Left lung (tissue), 10 donors: ENCODE results near the gene ROR2. TPM values are rescaled to one million over a fixed set of nuclear protein-coding genes. Genes with fewer than 3 reads are reported as not detected.

ENCODE experiments used
- ATAC-seq: fragments of 200-7000 bp; cut with Tn5 transposase; one replicate; pipeline ENCODE4 v1.9.1; 2020; ENCODE audit warnings: moderate library complexity
- DNase-seq, 4 donors: peaks; one replicate each; pipeline ENCODE4 v3.0.0-alpha.2; 2013 to 2020
- H3K27ac ChIP-seq, 2 donors: fragments of 200-600 bp; sonication (generic) in 1 of 2; one replicate each; pipeline versions ENCODE4 v1.5.0 to v1.8.0; 2020 to 2021
- H3K27me3 ChIP-seq, 2 donors: fragments of 200-600 bp; sonication (generic) in 1 of 2; one replicate each; pipeline versions ENCODE4 v1.5.0 to v1.8.0; 2020 to 2021
- H3K36me3 ChIP-seq, 2 donors: fragments of 200-600 bp; sonication (generic) in 1 of 2; one replicate each; pipeline versions ENCODE4 v1.5.0 to v1.8.0; 2020 to 2021
- H3K4me1 ChIP-seq, 2 donors: fragments of 200-600 bp; one replicate each; pipeline ENCODE4 v1.8.0; 2021
- H3K4me3 ChIP-seq, 2 donors: fragments of 200-600 bp; sonication (generic) in 1 of 2; one replicate each; pipeline versions ENCODE4 v1.5.0 to v1.8.0; 2020 to 2021; ENCODE audit warnings: mild to moderate bottlenecking in 1 of 2
- H3K9me3 ChIP-seq, 2 donors: fragments of 200-600 bp; sonication (generic) in 1 of 2; one replicate each; pipeline versions ENCODE4 v1.5.0 to v1.8.0; 2020 to 2021
- intact Hi-C, 2 donors: fragments of 100-400 bp; cut with DNase I; formaldehyde crosslinking; loops; one replicate each; pipeline versions ENCODE4 v1.11.2 to v1.14.2; 2022
- polyA plus RNA-seq, 6 donors: library from polyadenylated mRNA; unstranded; fragments of 120-200 nt; gene quantifications; one replicate each; pipeline ENCODE4 v1.2.1, GENCODE V29; 2013; ENCODE audit not compliant: insufficient read length in 6 of 6
- total RNA-seq, 2 donors: library from RNA; stranded (reverse); fragmentation: NEBNext Ultra II Directional; extraction: Animal tissue kit (Norgen Biotek cat#: 25700); gene quantifications; one replicate each; pipeline ENCODE4 v1.2.1, GENCODE V29; 2021
- TF ChIP-seq, protein P1 (sequence below), 2 donors: fragments of 200-600 bp; sonication (generic) in 1 of 2; IDR thresholded peaks; one replicate each; pipeline versions ENCODE4 v1.5.0 to v1.8.0; 2021; ENCODE audit warnings: antibody characterized with exemption in 2 of 2
- donor health status: DM: no; HTN: yes; CAD: no.
- donor health status: DM: no; HTN: no; CAD: no.

The ROR2 gene
- total and polyA plus RNA-seq, 8 donors: 11.5 to 36.5 (median 29.7) TPM

DNA sequence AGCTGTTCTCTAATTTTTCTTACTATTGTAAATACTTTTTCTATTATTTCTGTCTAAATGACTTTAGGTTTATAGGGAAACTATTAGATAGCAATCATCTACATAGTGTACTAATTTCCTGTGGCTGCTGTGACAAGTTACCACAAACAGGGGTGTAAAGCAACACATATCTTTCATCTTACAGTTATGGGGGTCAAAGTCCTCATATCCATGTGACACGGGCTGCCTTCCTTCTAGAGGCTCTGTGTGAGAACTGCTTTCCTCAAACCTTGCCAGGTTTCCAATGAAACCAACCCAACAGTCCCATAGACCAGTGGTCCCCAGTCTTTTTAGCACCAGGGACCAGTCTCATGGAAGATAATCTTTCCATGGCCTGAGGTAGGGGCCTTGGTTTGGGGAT lies 189.1 kb downstream of the ROR2 start:
- DNase-seq (no peak), ATAC-seq (no peak)
- Histone ChIP-seq H3K4me3 (no peak overlapping the region), H3K27ac (no peak overlapping the region), H3K4me1 (no peaks in the 10 kb centered on the region), H3K36me3 (no peaks in the 10 kb centered on the region), H3K9me3 (peaks cover 0 to 6% of the 10 kb centered on the region in 2 donors), H3K27me3 (peaks cover 0 to 7% of the 10 kb centered on the region in 2 donors)
- intact Hi-C loops: no loop called here
- TF ChIP-seq, protein P1, sequence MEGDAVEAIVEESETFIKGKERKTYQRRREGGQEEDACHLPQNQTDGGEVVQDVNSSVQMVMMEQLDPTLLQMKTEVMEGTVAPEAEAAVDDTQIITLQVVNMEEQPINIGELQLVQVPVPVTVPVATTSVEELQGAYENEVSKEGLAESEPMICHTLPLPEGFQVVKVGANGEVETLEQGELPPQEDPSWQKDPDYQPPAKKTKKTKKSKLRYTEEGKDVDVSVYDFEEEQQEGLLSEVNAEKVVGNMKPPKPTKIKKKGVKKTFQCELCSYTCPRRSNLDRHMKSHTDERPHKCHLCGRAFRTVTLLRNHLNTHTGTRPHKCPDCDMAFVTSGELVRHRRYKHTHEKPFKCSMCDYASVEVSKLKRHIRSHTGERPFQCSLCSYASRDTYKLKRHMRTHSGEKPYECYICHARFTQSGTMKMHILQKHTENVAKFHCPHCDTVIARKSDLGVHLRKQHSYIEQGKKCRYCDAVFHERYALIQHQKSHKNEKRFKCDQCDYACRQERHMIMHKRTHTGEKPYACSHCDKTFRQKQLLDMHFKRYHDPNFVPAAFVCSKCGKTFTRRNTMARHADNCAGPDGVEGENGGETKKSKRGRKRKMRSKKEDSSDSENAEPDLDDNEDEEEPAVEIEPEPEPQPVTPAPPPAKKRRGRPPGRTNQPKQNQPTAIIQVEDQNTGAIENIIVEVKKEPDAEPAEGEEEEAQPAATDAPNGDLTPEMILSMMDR (IDR thresholded peaks at IDR 0.05): no peak

DNA sequence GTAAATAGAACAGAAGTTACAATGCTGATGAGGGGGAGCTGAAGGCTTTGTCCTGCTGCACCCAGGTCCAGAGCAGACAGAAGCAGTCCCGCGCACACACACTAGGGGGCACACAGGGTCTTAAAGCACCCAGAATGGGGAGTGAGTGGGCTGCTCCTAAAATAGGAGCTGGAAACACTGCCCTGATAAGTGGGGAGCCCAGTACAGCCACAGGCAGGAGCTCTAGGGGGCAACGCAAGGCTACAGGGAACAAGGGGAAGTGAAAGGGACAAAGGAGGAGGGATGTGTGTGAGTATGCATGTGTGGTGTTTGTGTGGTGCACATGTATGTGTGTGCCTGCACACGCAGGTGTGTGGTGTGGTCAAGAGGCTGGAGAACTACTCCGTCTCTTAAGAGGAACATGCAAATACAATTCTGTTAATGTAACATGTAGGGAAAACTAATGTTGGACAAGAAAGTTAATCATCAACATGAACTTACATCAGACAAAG lies 191.5 kb downstream of the ROR2 start:
- peaks cover 0 to 6% of the 10 kb centered on the region in 2 donors for H3K9me3 ChIP-seq
- H3K4me1 ChIP-seq: no peaks in the 10 kb centered on the region
- peak; percentile 63 for ATAC-seq
- H3K36me3 ChIP-seq: no peaks in the 10 kb centered on the region
- DNase-seq: no peak
- TF ChIP-seq, protein P1 (IDR thresholded peaks at IDR 0.05): peak; percentile 26 to 39
- intact Hi-C loops: no loop called here
- H3K27ac ChIP-seq: no peak overlapping the region
- no peak overlapping the region for H3K4me3 ChIP-seq
- no peaks in the 10 kb centered on the region for H3K27me3 ChIP-seq

DNA sequence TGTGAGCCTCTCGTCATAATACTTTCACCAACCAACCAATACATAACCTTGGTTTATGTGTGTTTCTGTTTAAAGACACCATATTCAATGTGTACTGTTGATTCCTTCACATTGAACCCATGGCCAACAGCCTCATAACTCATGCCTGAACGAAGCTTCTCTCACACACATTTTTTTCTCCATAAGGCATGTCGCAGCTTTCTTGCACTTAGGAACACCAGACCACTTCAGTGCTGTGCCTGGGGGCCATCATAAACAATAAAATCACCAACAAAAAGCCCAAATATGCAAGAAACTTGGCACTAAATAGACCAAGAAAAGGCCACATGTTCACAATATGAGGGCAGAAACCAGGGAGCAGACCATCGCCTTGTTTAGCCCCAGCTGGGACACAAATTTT lies 192.2 kb downstream of the ROR2 start:
- no peak overlapping the region for H3K27ac ChIP-seq
- H3K36me3 ChIP-seq: no peaks in the 10 kb centered on the region
- no peaks in the 10 kb centered on the region for H3K4me1 ChIP-seq
- intact Hi-C loops: no loop called here
- H3K27me3 ChIP-seq: no peaks in the 10 kb centered on the region
- ATAC-seq (no peak), DNase-seq (no peak)
- peaks cover 0 to 6% of the 10 kb centered on the region in 2 donors for H3K9me3 ChIP-seq
- TF ChIP-seq, protein P1 (IDR thresholded peaks at IDR 0.05): no peak
- no peak overlapping the region for H3K4me3 ChIP-seq

DNA sequence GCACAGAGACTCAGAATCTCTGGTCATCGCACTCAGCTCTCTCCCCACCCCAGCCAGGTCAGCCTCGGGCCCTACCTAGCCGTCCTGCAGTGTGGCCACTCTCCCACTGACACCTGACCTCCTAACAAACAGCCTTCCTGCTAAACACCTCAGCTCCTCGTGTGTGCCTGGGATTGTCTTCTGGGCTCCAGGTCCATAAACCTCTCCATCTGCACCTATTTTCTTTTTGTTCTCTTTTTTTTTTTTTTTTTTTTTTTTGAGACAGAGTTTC lies 193.6 kb downstream of the ROR2 start:
- intact Hi-C loops: no loop called here
- no peak for DNase-seq
- Histone ChIP-seq H3K27ac (no peak overlapping the region), H3K4me1 (no peaks in the 10 kb centered on the region), H3K4me3 (no peak overlapping the region), H3K27me3 (no peaks in the 10 kb centered on the region), H3K36me3 (no peaks in the 10 kb centered on the region), H3K9me3 (no peaks in the 10 kb centered on the region)
- TF ChIP-seq, protein P1 (IDR thresholded peaks at IDR 0.05): no peak
- no peak for ATAC-seq

DNA sequence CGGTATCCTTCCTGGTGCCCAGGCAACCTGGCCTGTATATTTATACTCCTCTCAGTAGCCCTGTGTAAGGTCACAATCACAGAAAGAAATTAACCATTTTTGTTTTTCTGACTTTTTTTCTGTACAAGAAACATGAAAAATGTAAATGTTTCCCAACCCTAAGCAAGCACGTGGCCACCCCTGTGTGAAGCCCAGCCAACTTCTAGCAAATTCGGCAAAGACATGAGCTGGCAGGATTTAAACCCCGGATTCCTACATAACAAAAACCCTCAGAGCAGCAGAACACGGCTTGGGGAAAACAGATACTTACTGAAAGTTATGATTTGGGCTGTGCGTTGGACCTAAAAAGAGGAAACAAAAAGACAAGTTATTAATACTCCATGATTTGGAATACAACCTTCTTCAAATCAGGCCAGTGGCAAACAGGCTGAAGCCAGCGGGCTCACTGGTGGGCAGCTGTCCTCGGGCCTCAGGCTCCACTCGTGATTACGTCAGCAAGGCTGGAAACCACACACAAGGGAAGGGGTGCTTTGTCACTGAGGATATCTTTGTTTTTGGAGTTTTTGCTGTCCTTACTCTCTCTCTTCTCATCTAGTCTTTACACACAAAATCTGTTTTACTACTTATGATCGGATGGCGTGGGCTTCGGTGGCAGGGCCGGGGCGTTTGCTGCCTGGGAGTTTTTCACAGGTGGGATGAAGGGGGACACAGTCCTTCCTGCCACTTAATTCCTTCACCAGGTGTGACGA lies 194.1 kb downstream of the ROR2 start:
- Histone ChIP-seq H3K27me3 (no peaks in the 10 kb centered on the region), H3K36me3 (no peaks in the 10 kb centered on the region), H3K27ac (no peak overlapping the region), H3K4me1 (no peaks in the 10 kb centered on the region), H3K4me3 (no peak overlapping the region), H3K9me3 (no peaks in the 10 kb centered on the region)
- DNase-seq: no peak
- TF ChIP-seq, protein P1 (IDR thresholded peaks at IDR 0.05): no peak
- no peak for ATAC-seq
- intact Hi-C loops: no loop called here
